Measurements from ENCODE around the gene OR2AK2. TPM values are rescaled to one million over a fixed set of nuclear protein-coding genes. Genes with fewer than 3 reads are reported as not detected.

OR2AK2 gene
- total RNA-seq, 4 donors from 2014 or later, result not detected

DNA sequence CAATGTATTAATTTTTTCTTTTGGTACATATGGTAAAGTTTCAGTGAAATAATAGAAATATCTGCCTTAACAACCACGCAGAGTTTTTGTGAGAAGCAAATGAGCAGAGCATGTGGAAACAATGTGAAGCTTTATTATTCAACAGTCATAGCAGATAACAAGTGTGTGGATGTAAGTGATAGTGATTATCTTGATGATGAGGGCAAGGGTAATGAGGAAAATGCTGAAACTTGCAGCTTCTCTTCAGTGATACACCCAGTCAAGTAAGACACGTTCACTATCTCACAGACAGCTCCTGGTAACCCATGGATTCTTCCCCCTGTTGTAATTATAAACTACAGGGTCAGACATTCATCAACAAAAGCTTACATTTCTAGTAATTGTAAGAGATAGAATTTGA lies 33.8 kb downstream of the OR2AK2 start:
- WGBS, result 27% methylated on average over 2 of the region's 2 CpGs
- TF ChIP-seq POLR2AphosphoS5 (IDR thresholded peaks at IDR 0.05) (no peak), EP300 (IDR thresholded peaks at IDR 0.05) (no peak), POLR2A (IDR thresholded peaks at IDR 0.05) (no peak)
- TF ChIP-seq, protein P1, sequence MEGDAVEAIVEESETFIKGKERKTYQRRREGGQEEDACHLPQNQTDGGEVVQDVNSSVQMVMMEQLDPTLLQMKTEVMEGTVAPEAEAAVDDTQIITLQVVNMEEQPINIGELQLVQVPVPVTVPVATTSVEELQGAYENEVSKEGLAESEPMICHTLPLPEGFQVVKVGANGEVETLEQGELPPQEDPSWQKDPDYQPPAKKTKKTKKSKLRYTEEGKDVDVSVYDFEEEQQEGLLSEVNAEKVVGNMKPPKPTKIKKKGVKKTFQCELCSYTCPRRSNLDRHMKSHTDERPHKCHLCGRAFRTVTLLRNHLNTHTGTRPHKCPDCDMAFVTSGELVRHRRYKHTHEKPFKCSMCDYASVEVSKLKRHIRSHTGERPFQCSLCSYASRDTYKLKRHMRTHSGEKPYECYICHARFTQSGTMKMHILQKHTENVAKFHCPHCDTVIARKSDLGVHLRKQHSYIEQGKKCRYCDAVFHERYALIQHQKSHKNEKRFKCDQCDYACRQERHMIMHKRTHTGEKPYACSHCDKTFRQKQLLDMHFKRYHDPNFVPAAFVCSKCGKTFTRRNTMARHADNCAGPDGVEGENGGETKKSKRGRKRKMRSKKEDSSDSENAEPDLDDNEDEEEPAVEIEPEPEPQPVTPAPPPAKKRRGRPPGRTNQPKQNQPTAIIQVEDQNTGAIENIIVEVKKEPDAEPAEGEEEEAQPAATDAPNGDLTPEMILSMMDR (IDR thresholded peaks at IDR 0.05), result no peak
- no peaks in the 10 kb centered on the region for H3K36me3 ChIP-seq
- DNase-seq (ENCODE audit: low spot score in 2 of 2), result no peak
- H3K4me3 ChIP-seq, result no peak overlapping the region
- no peaks in the 10 kb centered on the region for H3K4me1 ChIP-seq
- H3K27me3 ChIP-seq, result no peaks in the 10 kb centered on the region
- peaks cover 4% of the 10 kb centered on the region for H3K9me3 ChIP-seq
- H3K27ac ChIP-seq, result no peak overlapping the region

DNA sequence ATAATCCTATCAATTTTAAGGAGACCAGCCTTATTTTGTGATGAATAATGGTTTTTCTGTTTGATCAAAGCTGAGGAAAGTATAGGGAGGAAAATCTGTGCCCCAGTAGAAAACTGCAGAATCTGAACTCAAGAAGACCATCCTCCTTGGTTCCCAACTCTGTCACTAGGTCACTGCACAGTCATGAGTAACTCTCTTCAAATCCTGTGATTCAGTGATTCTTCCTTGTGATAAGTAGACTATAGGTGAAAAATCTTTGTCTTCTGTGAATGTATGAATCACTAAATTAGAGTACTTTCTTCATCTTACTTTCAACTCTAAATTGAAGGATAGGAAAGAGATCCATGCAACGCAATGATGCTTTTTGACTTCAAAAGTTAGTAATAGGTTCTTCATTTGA lies 35.1 kb downstream of the OR2AK2 start:
- no peak for TF ChIP-seq EP300 (IDR thresholded peaks at IDR 0.05)
- TF ChIP-seq POLR2A (IDR thresholded peaks at IDR 0.05), result no peak
- TF ChIP-seq, protein P1 (IDR thresholded peaks at IDR 0.05), result no peak
- TF ChIP-seq POLR2AphosphoS5 (IDR thresholded peaks at IDR 0.05), result no peak
- DNase-seq (ENCODE audit: low spot score in 2 of 2), result no peak
- 80% methylated on average over 1 of the region's 1 CpG for WGBS
- Histone ChIP-seq H3K36me3 (no peaks in the 10 kb centered on the region), H3K27me3 (no peaks in the 10 kb centered on the region), H3K27ac (no peak overlapping the region), H3K9me3 (peaks cover 4% of the 10 kb centered on the region), H3K4me3 (no peak overlapping the region), H3K4me1 (no peaks in the 10 kb centered on the region)

DNA sequence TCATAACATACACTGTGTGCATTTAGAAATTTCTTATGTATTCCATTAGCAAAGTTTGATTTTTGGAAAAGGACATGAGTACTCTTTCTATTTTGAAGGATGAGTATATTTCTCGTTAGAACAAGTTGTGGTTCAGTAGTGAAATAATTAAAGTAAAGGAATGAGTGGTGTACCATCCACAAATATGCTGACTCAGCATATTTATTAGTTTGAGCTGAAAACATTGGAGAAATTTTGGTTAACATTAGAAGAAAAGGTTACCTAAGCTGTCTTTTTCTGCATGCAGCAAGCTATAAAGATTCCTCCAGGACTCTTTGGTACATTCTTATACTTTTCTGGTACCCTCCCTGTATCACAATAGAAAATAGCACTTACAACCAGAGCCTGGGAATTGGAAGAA lies 42.7 kb downstream of the OR2AK2 start:
- H3K36me3 ChIP-seq, result no peaks in the 10 kb centered on the region
- 58% methylated on average over 1 of the region's 1 CpG for WGBS
- TF ChIP-seq, protein P1 (IDR thresholded peaks at IDR 0.05), result no peak
- TF ChIP-seq EP300 (IDR thresholded peaks at IDR 0.05) (no peak), POLR2AphosphoS5 (IDR thresholded peaks at IDR 0.05) (no peak), POLR2A (IDR thresholded peaks at IDR 0.05) (no peak)
- H3K27ac ChIP-seq, result no peak overlapping the region
- no peaks in the 10 kb centered on the region for H3K27me3 ChIP-seq
- no peak overlapping the region for H3K4me3 ChIP-seq
- peaks cover 17% of the 10 kb centered on the region for H3K9me3 ChIP-seq
- no peaks in the 10 kb centered on the region for H3K4me1 ChIP-seq
- DNase-seq (ENCODE audit: low spot score in 2 of 2), result no peak

DNA sequence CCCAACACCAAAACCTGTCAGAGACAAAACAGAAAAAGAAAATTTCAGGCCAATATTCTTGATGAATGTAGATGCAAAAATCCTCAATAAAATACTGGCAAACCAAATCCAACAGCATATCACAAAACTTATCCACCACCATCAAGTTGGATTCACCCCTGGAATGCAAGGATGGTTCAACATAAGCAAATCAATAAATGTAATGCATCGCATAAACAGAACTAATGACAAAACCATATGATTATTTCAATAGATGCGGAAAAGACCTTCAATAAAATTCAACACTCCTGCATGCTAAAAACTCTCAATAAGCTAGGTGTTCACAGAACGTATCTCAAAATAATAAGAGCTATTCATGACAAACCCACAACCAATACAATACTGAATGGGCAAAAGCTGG lies 44.6 kb downstream of the OR2AK2 start:
- Histone ChIP-seq H3K9me3 (peaks cover 13% of the 10 kb centered on the region), H3K36me3 (no peaks in the 10 kb centered on the region), H3K27ac (no peak overlapping the region), H3K4me1 (no peaks in the 10 kb centered on the region), H3K4me3 (no peak overlapping the region), H3K27me3 (no peaks in the 10 kb centered on the region)
- 79% methylated on average over 3 of the region's 3 CpGs for WGBS
- no peak for DNase-seq (ENCODE audit: low spot score in 2 of 2)
- TF ChIP-seq POLR2A (IDR thresholded peaks at IDR 0.05) (no peak), EP300 (IDR thresholded peaks at IDR 0.05) (no peak), POLR2AphosphoS5 (IDR thresholded peaks at IDR 0.05) (no peak)
- TF ChIP-seq, protein P1 (IDR thresholded peaks at IDR 0.05), result no peak

DNA sequence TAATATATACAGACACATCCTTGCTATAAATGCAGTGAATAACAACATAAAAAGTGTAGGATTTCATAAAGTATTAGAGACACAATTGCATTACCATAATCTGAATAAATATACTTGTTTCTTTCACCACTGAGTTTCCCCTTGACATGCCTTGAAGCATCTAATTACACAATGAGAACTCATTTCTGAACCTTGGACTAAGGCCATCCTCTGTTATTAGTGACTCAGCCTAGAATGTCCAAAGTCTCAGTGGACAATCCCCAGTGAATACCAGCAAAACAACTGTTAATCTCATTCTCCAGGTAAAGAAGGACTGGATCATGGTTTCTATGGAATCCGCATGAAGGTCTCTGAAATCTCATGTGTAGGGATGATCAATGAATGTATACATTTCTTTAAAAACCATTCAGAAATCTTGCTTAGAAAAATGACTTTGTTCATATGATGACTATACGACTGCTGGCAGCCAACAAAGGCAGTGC lies 48.2 kb downstream of the OR2AK2 start, which contains the start of gene OR2L5:
Gene OR2L5 (plus strand): TSS at position 432 of the 482 bp plus-strand sequence. CDS start 8,288 bp downstream, outside the sequence.
- Histone ChIP-seq H3K27me3 (no peaks in the 10 kb centered on the region), H3K36me3 (no peaks in the 10 kb centered on the region), H3K27ac (no peak within 1 kb of the TSS), H3K4me3 (no peak within 1 kb of the TSS), H3K4me1 (no peaks in the 10 kb centered on the region), H3K9me3 (peaks cover 10% of the 10 kb centered on the region)
- TF ChIP-seq EP300 (IDR thresholded peaks at IDR 0.05), result no peak
- TF ChIP-seq, protein P1 (IDR thresholded peaks at IDR 0.05), result no peak
- no peak for TF ChIP-seq POLR2A (IDR thresholded peaks at IDR 0.05)
- TF ChIP-seq POLR2AphosphoS5 (IDR thresholded peaks at IDR 0.05), result no peak
- WGBS, result 88% methylated on average over 2 of the region's 2 CpGs
- DNase-seq (ENCODE audit: low spot score in 2 of 2), result no peak

Data from suprapubic skin (tissue), 4 donors.